ENCODE measurements around the gene CRACR2A. TPM values are rescaled to one million over a fixed set of nuclear protein-coding genes. Genes with fewer than 3 reads are reported as not detected.

Gene CRACR2A
- total and polyA plus RNA-seq, 3 donors from 2014 or later, result 3.1 to 5.0 (median 4.0) TPM

GRCh38 chr12:3633396-3633795 is 119.5 kb downstream of the CRACR2A start:
- no peak for DNase-seq
- H3K4me3 ChIP-seq, result no peak overlapping the region
- 96 to 99% methylated on average over 6 to 9 of the region's 9 CpGs for WGBS, 2 donors

GRCh38 chr12:3632754-3633153 is 120.2 kb downstream of the CRACR2A start:
- Histone ChIP-seq H3K27me3 (no peaks in the 10 kb centered on the region), H3K9me3 (no peaks in the 10 kb centered on the region), H3K4me3 (no peak overlapping the region), H3K27ac (no peak overlapping the region), H3K4me1 (no peaks in the 10 kb centered on the region), H3K36me3 (ENCODE audit: low read depth, missing control alignments) (no peaks in the 10 kb centered on the region)
- TF ChIP-seq, protein P1, sequence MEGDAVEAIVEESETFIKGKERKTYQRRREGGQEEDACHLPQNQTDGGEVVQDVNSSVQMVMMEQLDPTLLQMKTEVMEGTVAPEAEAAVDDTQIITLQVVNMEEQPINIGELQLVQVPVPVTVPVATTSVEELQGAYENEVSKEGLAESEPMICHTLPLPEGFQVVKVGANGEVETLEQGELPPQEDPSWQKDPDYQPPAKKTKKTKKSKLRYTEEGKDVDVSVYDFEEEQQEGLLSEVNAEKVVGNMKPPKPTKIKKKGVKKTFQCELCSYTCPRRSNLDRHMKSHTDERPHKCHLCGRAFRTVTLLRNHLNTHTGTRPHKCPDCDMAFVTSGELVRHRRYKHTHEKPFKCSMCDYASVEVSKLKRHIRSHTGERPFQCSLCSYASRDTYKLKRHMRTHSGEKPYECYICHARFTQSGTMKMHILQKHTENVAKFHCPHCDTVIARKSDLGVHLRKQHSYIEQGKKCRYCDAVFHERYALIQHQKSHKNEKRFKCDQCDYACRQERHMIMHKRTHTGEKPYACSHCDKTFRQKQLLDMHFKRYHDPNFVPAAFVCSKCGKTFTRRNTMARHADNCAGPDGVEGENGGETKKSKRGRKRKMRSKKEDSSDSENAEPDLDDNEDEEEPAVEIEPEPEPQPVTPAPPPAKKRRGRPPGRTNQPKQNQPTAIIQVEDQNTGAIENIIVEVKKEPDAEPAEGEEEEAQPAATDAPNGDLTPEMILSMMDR (IDR thresholded peaks at IDR 0.05), result no peak
- TF ChIP-seq POLR2A (IDR thresholded peaks at IDR 0.05), result no peak
- intact Hi-C loops (cut with DNase I; ENCODE audit: low total_unique reads), result no loop called here
- no peak for DNase-seq
- 94 to 95% methylated on average over 2 of the region's 2 CpGs for WGBS, 2 donors

More at GRCh38 chr12:3633396-3633795, 119.5 kb downstream of the CRACR2A start:
- H3K27me3 ChIP-seq, result no peaks in the 10 kb centered on the region
- H3K4me1 ChIP-seq, result no peaks in the 10 kb centered on the region
- TF ChIP-seq POLR2A (IDR thresholded peaks at IDR 0.05), result no peak
- TF ChIP-seq, protein P1 (IDR thresholded peaks at IDR 0.05), result no peak
- H3K36me3 ChIP-seq (ENCODE audit: low read depth, missing control alignments), result no peaks in the 10 kb centered on the region
- H3K27ac ChIP-seq, result no peak overlapping the region
- no peaks in the 10 kb centered on the region for H3K9me3 ChIP-seq
- intact Hi-C loops (cut with DNase I; ENCODE audit: low total_unique reads), result no loop called here

DNA sequence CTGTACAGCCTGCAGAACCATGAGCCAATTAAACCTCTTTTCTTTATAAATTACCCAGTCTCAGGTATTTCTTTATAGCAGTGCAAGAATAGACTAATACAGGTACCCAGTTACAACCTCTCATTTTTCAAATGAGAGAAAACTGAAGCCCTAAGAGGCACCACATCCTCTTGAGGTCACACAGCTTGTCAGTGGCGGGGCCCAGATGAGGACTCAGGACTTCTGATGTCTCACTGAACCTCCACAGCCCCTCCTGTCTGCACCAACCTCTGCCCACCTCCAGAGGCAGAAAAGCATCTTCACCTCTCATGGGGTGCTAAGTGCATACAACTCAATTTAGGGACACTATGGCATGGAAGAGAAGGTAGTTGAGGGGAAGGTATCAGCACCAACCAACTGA is 120.7 kb downstream of the CRACR2A start:
- Histone ChIP-seq H3K9me3 (no peaks in the 10 kb centered on the region), H3K27ac (no peak overlapping the region), H3K4me3 (no peak overlapping the region), H3K4me1 (no peaks in the 10 kb centered on the region), H3K27me3 (no peaks in the 10 kb centered on the region), H3K36me3 (ENCODE audit: low read depth, missing control alignments) (no peaks in the 10 kb centered on the region)
- TF ChIP-seq, protein P1 (IDR thresholded peaks at IDR 0.05), result no peak
- TF ChIP-seq POLR2A (IDR thresholded peaks at IDR 0.05), result no peak
- no peak for DNase-seq
- intact Hi-C loops (cut with DNase I; ENCODE audit: low total_unique reads), result no loop called here
- 86 to 95% methylated on average over 1 of the region's 1 CpG for WGBS, 2 donors

DNA sequence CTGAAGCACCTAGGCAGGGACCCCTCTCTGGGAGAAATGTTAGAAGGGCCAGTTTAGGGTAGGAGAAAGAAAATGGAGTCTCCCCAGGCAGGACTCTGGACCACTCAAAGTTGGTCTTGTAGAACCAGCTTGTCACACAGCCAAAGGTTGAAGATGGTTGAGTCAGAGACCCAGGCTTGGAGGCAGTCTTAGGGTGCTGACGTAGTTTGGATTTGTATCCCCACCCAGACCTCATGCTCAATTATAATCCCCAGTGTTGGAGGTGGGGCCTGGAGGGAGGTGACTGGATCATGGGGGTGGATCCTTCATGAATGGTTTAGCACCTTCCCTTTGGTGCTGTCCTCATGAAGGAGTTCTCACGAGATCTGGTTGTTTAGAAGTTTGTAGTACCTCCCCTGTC is 121.2 kb downstream of the CRACR2A start:
- Histone ChIP-seq H3K4me1 (no peaks in the 10 kb centered on the region), H3K27ac (no peak overlapping the region), H3K9me3 (no peaks in the 10 kb centered on the region), H3K36me3 (ENCODE audit: low read depth, missing control alignments) (no peaks in the 10 kb centered on the region), H3K27me3 (no peaks in the 10 kb centered on the region), H3K4me3 (no peak overlapping the region)
- 96 to 100% methylated on average over 2 of the region's 2 CpGs for WGBS, 2 donors
- intact Hi-C loops (cut with DNase I; ENCODE audit: low total_unique reads), result no loop called here
- DNase-seq, result no peak
- TF ChIP-seq, protein P1 (IDR thresholded peaks at IDR 0.05), result no peak
- no peak for TF ChIP-seq POLR2A (IDR thresholded peaks at IDR 0.05)

GRCh38 chr12:3631272-3631637 is 121.7 kb downstream of the CRACR2A start:
- DNase-seq, result no peak
- Histone ChIP-seq H3K27ac (no peak overlapping the region), H3K36me3 (ENCODE audit: low read depth, missing control alignments) (no peaks in the 10 kb centered on the region), H3K9me3 (no peaks in the 10 kb centered on the region), H3K4me3 (no peak overlapping the region), H3K27me3 (no peaks in the 10 kb centered on the region), H3K4me1 (no peaks in the 10 kb centered on the region)
- WGBS, 2 donors, result 61 to 72% methylated on average over 7 of the region's 7 CpGs
- TF ChIP-seq POLR2A (IDR thresholded peaks at IDR 0.05), result no peak
- TF ChIP-seq, protein P1 (IDR thresholded peaks at IDR 0.05), result no peak
- intact Hi-C loops (cut with DNase I; ENCODE audit: low total_unique reads), result no loop called here
